HG02943 (cell line): ENCODE results near the gene PPP1R15B.

Experiments used
- ATAC-seq: cut with Tn5 transposase; IDR thresholded peaks from one replicate; pipeline ENCODE4 v1.9.1; 2021; ENCODE audit warnings: mild to moderate bottlenecking, low read depth, moderate library complexity; ENCODE audit not compliant: unreplicated experiment

PPP1R15B gene

DNA sequence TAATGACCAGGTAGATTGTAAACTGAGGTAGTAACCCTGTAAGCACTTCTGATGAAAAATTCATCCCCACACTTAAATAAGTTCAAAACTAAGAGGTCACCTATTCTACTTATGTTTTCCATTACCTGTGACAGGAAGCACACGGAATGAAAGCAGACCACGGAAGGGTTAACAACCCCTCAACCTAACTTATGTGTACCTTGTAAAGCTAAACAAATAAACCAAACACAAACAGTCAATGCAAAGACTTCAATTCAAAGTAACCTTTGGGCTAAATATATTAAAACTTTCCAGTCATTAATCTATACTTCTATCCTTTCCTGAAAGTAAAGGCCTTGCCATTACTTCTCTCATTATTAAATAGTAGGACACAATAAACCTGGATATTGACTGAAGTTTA is 7.0 kb downstream of the PPP1R15B start:
- no peak for ATAC-seq

DNA sequence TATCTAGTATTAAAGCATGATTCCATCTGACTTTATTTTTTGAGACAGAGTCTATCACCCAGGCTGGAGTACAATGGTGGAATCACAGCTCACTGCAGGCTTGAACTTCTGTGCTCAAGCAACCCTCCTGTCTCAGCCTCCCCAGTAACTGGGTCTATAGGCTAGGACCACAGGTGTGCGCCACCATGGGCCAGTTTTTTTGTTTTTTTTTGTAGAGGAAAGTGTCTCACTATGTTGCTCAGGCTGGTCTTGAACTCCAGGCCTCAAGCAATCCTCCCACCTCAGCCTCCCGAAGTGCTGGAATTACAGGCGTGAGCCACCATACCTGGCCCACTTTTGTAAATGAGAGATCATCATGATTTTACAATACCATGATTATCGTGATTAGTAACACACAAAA is 9.2 kb downstream of the PPP1R15B start:
- ATAC-seq, result no peak

DNA sequence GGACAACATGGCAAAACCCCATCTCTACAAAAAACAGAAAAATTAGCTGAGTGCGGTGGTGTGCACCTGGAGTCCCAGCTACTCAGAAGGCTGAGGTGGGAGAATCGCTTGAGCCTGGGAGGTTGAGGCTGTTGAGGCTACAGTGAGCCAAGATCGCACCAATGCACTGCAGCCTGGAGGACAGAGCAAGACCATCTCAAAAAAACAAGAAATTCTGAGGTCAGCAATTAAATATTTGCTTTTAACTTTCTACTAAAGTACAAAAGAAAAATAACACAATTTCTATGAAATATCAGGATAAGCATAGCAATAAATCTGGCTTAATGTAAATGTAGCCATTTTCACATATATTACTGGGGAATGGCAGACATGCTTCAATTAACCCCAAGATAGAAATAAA is 9.9 kb downstream of the PPP1R15B start:
- no peak for ATAC-seq

DNA sequence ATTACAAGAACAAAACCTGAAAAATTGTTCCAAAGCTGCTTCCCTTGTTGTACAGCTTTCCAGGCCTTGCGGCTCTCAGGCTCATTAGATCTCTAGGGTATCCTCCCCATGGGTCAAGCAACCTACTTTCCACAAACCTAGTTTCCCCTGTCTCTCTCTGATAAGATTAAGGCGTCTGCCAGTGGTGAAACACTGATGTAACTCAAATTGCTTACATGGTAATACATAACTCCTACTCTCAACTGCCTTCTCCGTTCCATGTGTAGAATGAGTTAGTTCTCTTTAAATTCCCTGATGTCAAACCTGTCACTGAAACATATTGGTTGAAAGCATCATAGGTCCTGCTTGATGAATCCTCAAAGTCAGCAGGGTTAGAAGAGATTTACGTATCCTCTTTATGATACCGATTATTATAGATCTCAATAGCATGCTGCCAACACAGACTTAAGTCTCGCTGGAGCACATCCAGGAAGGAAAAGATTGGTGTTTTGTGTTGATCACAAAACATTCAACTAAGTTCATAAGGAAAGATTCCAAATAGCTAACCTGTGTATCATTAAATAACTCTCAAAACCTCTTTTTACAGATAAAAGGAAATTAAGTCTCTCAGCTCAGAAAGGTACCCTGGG is 10.6 kb downstream of the PPP1R15B start:
- ATAC-seq, result no peak

DNA sequence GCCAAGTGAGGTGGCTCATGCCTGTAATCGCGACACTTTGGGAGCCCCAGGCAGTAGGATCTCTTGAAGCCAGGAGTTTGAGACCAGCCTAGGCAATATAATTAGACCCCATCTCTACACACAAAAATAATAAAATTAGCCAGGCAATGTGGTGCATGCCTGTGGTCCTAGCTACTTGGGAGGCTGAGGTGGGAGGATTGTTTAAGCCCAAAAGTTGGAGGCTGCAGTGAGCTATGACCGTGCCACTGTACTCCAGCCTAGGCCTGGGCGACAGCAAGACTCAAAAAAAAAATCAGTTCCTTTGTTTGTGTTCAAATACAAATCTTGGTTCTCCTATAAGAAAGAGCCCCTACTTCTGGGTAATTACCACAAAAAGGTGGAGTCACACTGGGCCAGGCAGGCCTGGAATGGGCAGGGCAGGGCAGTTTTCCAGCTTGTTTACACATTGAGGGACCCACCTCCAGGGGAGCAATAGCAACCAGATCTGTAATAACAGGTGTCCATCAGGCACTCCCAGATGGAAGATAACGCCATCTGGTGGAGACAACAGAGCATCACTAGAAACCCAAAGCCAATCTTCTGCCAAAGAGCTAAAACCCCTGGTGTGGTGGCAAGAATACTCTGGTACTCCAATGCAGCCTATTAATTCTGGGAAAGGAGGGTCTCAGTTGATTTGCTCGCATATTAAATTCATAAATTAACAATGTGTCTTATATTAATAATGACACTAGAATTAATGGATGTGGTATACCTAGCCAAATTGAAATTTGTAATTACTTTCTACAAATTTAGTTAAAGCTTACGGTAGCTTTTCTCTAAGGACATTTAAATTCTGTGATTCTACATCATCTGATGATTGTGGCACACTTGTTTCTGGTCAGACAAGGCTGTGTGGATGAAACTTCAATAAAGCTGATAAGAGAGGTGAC is 13.2 kb downstream of the PPP1R15B start:
- no peak for ATAC-seq

DNA sequence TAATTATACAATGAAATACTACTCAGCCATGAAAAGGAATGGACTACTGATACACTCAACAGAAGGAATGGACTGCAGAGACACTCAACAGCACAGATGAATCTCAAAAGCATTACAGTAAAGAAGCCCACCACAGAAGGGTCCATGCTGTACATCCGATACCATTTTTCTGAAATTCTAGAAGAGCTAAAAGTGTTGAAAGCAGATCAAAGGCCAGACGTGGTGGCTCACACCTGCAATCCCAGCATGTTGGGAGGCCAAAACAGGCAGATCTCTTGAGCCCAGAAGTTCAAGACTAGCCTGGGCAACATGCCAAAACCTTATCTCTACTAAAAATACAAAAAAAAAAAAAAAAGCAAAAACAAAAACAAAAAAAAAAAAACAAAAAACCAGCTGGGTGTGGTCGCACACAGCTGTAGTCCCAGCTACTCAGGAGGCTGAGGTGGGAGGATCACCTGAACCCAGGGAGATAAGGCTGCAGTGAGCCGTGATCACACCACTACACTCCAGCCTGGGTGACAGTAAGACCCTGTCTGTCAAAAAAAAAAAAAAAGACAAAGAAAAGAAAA is 15.5 kb downstream of the PPP1R15B start:
- ATAC-seq, result no peak

DNA sequence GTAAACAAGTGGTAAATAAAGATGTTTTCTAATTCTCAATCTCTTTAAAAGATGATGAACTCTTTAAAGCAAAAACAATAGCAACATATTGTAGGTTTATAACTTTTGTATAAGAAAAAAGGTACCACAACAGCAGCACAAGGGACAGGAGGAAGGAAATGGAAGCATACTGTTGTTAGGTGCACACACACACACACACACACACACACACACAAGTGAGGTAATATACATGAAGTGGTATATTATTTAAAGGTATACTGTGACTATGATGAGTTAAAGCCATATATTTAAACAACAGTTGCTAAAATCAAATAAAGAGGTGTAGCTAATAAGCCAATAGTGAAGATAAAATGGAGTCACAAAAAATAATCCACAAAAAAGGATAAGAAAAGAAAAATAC is 20.0 kb downstream of the PPP1R15B start:
- no peak for ATAC-seq

DNA sequence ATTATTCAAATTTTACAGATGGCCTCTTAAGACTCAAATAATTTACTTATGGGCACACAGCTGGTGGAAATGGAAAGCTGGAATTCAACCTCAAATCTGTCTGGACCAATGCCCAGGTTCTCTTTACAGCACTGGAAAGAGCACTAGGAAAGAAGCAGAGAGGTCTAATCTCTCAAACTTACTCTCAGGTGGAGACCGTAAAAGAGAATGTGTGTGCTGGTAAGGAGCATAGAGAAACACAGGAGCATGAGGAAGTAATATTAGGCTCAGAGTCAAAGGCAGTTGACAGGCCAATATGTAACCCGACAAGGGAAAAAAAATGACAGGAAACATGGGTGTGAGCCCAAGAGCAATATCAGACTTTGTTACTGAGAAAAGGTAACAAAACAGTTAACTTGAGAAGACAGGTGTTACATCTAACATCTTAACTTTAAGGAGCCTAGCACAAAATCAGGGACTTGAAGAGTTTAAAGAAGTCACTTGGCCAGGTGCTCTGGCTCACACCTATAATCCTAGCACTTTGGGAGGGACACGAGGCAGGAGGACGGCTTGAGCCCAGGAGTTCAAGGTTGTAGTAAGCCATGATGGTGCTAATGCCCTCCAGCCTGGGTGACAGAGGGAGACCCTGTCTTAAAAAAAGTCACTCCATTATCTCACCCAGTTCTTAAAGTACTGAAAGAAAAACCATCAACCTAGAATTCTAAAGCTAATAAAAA is 20.7 kb downstream of the PPP1R15B start:
- ATAC-seq, result no peak

DNA sequence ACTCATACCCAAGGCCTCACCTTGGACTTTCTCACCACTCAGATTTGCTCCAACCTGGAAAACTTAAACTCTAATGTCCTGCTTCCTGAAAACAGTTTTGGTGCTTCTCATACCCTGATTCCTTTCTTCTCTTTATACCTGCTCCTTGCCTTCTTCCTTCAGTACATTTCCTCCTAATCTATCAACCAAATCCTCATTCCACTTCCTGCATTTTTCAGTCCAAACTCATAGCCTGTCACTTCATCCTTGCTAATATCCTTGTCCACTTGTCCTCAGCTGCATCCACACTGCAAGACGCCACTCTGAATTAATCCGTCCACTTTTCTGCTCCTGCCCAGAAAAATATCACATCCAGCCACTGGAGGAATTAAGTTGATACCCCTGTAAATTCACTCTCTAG is 25.9 kb downstream of the PPP1R15B start:
- ATAC-seq, result no peak

DNA sequence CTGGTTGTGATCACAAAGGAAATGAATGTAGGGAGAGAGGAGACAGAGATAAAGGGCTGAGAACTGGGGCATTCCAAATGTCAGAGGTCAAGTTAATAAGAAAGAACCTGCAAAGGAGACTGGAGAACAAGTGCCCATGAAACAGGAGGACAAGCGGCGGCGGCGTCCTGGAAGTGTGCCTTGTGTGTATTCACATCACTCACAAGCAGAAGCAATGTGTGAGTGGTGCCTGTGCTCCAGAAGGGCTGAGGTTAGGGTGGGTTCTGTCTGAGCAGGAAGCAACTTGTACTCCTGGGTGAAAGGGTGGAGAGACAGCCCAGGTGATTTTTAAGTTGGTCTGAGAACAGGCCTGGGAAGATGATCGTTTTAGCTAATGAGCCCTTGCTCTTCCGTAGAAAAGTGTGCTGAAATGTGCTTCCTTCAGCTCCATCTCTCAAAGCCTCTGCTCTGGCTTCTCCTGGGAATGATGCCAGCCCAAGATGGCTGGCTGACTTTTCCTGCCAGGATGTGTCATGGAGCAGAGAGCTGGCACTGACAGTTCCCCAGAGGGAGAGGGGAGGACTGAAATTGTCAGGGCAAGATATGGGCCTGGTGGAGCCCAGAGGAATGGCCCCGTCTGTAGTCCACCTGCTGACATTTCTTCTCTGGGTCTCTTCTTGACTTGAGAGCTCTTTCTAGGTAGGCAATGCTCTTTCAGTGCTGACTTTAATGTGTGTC is 26.8 kb downstream of the PPP1R15B start:
- no peak for ATAC-seq

DNA sequence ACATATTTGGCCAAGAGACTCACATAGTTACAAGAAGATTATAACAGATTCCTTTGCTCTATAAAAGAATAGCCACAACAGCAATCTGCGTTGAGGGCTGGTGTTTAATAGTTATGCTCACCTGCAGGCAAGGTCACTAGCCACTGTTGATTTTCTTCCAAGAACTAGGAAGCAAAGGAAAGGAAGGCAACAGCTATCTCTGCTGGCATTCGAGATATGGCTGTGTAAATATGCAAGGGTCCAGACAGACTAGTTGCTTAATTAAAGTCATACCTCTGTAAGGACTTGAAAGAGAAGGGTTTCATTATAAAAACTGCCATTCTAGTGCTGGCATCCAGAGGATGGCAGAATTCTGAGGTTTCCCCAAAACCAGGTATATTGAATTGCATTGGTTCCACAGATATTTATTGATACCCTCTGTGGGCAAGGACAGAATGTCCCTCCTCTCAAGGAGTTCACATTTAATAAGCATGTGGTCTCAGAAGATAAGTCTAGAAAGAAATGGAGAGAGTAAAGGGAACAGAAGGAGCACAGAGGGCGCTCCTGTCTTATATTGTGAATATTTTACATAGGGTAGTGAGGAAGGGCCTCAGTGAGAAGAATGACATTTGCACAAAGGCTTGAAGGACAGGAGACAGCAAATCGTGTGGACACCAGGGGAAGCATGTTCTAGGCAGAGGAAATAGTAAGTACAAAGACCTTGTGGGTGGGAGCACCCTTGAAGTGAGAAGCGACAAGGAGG is 28.3 kb downstream of the PPP1R15B start:
- ATAC-seq, result no peak

DNA sequence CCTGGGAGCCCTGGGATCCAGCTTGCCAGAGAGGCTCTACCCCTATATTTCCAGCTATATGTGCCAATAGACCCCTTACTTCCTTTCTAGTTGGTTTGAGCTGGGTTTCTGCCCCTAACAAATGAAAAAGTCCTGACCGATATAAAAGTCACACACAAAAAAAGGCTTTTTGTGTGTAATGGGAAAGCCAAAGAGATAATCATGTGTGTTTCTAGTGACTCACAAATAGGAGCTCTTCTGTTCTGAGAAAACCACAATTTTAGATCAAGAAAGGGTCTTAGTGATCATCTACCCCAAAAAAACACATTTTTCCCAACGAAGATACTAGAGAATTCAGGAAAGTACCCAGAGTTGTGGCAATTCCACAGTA is 28.9 kb downstream of the PPP1R15B start:
- no peak for ATAC-seq

DNA sequence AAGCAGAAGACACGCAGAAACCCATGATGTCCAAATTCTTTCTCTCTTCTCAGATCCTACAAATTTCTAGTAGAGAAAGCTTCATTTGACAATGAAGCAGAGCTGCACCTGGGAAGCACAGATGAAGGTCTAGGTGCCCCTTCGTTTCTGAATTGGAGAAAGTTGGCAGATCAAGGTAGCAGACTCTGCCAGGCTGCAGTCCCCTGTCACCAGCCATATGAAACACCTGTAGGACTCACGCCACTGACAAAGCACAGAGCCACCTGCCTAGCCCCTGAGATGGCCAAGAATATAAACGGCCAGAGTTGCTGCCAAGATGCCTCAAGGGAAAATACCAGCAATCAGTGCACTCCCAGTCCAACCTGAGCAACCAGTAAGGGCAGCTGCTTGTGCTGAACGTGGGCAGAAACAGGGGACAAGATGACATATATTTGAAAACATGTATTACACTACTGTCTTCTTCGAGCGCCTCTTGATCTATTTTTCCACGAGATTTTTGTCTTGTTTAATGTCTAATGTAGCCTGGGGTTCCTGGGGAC is 31.3 kb downstream of the PPP1R15B start:
- ATAC-seq, result no peak

DNA sequence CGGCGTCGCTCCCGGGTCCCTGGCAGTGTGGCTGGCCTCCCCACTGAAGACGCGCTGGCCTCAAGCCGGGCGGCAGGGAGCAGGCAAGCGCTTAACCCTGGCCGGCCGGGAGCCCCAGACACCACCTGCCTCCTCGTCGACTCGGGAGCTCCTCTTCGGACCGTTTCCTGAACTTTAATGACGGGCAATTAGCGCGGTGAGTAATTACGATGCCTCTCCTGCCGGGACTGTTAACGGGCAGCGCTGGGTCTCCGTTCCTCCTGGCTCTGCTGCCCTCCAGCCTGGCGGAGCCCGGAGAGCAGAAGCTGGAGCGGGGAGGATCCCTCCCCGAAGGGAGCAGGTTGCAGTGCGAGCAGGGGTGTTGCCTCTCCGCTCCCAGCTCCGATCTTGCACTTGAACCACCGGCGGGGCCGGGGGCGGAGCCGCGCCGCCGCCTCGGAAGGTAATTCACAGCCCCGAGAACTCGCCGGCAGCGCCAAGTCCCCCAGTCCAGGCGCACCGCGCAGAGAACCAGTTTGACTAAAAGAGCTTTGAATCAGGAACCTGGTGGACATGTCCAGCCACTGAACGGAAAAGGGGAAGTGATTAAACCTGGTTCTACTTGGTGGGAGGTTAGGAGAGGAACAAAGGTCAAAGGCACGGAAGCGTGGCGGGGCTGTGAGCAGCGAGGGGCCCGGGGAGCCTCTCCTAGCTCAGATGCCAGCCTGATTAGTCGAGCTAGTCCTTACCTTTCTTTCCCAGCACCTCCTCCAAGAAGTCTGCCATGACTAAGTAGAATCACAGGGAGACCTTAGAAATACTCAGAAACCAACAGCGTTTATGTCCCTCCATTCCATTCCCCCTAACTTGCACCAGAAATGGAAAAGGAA is 33.6 kb downstream of the PPP1R15B start:
- ATAC-seq, result no peak

DNA sequence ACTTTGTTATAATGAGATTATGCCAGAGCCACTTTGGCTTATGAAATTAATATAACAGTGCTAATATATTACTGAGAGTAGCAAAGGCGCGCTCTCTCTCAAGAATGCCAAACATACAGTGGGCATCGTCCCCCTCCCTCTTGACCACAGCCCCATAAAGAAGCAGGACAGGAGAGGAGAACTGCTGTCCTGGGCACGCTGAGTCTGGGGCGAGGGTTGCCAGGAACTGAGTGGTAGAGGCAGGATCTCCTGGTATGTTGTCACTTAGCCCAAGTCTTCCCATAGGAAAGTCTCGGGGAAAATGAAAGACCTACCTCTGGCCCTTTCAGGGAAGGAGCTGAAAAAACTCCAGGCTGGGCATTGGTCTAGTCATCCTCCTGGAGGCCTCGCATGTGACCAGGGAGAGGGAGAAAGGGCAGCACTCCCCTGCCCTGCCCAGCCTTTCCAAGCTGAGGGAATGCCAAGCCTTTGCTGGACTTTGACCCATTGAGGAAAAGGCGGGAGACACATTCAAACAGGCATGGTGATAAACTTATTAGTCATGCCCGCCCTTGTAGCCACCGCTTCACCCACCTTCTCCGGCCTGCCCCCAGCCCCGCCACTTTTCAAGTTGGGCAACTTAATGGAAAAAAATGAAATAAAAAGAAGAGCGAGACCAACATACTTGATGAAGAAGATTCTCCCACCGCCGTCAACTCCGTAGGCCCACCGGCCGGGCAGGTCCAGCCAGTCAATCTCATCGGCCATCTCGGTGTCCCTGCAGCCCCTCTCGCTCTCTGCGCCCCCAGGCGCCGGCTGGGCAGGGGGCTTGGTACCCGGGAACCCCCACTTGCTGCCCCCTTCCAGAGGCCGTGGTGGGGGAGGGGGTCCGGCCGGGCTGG is 34.5 kb downstream of the PPP1R15B start:
- no peak for ATAC-seq

DNA sequence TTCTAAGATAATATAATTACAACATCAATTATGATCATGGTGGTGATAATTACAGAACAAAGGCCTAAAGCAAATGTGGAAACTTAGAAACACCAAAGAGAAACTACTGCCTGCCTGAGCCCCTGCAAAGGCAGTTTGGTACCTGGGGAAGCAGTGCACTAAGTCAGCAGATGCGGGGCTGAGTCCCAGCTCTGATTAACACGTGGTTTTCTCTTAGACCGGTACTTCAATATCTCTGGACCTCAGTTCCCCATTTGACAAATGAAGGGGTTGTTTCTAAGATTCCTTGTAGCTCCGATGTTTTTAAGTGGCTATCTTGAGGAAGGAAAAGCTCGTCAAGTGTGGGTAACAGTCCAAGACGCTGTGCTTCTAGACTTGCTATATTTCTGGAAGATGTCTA is 35.2 kb downstream of the PPP1R15B start:
- ATAC-seq, result no peak

DNA sequence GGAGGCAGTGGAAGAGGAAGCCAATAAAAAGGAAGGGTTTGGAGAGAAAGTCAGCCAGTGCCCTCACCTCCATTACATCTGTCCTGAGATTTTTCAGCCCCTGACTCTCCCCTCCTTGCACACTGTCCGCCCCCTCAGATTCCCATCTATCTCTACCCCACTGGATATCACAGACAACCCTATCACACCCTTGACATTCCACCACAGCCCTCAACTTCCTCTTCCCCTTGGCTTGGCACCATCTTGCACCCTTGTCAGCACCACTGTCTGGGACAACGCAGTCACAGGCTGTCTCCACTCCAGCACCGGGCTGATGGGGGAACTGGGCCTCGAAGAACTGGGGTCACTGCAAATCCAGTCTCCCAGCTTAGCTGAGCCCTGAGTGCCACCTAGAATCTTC is 37.7 kb downstream of the PPP1R15B start:
- ATAC-seq, result no peak

DNA sequence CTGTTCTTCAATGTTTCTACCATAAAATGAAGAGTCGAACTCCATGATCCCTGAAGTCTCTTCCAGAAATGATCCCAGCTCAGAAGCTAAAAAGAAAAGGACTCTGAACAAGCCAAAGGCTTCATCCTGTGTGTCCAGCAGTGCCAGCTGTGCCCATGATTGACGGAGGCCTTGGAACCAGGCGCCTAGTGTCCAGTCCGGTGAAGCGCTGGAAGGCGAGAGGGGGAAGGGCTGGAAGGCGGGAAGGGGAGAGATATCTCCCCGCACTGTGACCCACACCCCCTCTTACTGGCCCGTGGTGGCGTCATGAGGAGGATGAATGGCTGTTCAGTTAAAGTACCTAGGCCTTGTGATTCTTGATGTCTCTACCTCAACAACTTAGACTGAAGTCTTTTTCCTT is 41.4 kb downstream of the PPP1R15B start:
- no peak for ATAC-seq
